ENCODE results near the gene CDK17. TPM values are rescaled to one million over a fixed set of nuclear protein-coding genes. Genes with fewer than 3 reads are reported as not detected.
"Not testable (repeated sequence)": the region's sequence is repeated elsewhere in the genome, so short reads cannot be mapped to it uniquely, and the experiment has no call there.

CDK17 gene
- total and polyA plus RNA-seq, 2 experiments from 2014 or later: 21.7 to 34.7 TPM

DNA sequence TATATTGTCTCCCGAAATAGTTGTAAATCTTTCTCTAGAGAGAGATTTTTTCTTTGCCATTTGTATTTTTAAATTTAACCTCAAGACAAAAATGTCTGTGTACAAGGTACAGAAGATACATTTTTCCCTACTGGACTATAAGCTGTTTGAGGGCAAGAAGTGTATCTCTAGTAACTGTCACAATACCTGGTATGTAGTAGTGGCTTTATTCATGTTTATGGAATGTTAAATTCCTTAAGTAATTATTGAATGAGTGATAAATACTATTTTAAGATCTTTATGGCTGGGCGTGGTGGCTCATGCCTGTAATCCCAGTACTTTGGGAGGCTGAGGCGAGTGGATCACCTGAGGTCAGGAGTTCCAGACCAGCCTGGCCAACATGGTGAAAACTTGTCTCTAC, 24.4 kb upstream of the CDK17 start:
- no peaks in the 10 kb centered on the region for H3K36me3 ChIP-seq
- no peaks in the 10 kb centered on the region for H3K27me3 ChIP-seq
- H3K27ac ChIP-seq: no peak overlapping the region
- H3K9me3 ChIP-seq (ENCODE audit: low read depth): no peaks in the 10 kb centered on the region
- H3K4me3 ChIP-seq: no peak overlapping the region
- H3K4me1 ChIP-seq (ENCODE audit: low read depth): no peaks in the 10 kb centered on the region
- no peak for DNase-seq (ENCODE audit: low read depth in 1 of 2, low spot score in 1 of 2)
- TF ChIP-seq, protein P1, sequence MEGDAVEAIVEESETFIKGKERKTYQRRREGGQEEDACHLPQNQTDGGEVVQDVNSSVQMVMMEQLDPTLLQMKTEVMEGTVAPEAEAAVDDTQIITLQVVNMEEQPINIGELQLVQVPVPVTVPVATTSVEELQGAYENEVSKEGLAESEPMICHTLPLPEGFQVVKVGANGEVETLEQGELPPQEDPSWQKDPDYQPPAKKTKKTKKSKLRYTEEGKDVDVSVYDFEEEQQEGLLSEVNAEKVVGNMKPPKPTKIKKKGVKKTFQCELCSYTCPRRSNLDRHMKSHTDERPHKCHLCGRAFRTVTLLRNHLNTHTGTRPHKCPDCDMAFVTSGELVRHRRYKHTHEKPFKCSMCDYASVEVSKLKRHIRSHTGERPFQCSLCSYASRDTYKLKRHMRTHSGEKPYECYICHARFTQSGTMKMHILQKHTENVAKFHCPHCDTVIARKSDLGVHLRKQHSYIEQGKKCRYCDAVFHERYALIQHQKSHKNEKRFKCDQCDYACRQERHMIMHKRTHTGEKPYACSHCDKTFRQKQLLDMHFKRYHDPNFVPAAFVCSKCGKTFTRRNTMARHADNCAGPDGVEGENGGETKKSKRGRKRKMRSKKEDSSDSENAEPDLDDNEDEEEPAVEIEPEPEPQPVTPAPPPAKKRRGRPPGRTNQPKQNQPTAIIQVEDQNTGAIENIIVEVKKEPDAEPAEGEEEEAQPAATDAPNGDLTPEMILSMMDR (IDR thresholded peaks at IDR 0.05; ENCODE audit: low read depth, low read length): no peak

DNA sequence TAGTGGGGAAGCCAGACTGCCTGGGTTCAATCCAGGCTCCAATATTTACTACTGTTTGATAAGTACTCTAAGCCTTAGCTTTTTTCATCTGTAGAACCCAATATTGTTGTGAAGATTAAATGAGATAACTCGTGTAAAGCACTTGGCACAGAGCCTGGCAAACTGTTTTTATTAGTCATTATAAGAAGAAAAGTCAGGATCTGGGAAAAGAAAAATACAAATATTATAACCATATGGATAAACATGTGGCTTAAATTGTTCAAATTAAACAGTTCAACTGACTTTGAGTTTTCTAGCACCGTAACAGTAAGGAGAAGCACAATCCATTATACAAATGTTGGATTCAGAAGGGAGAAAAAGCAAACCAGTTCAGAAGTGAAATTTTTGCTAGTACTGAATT, 22.0 kb upstream of the CDK17 start:
- no peaks in the 10 kb centered on the region for H3K4me1 ChIP-seq (ENCODE audit: low read depth)
- TF ChIP-seq, protein P1 (IDR thresholded peaks at IDR 0.05; ENCODE audit: low read depth, low read length): no peak
- H3K27me3 ChIP-seq: no peaks in the 10 kb centered on the region
- H3K36me3 ChIP-seq: no peaks in the 10 kb centered on the region
- no peak overlapping the region for H3K27ac ChIP-seq
- no peak overlapping the region for H3K4me3 ChIP-seq
- H3K9me3 ChIP-seq (ENCODE audit: low read depth): no peaks in the 10 kb centered on the region
- peak in 1 of 2 donors; percentile 57 for DNase-seq (ENCODE audit: low read depth in 1 of 2, low spot score in 1 of 2)

DNA sequence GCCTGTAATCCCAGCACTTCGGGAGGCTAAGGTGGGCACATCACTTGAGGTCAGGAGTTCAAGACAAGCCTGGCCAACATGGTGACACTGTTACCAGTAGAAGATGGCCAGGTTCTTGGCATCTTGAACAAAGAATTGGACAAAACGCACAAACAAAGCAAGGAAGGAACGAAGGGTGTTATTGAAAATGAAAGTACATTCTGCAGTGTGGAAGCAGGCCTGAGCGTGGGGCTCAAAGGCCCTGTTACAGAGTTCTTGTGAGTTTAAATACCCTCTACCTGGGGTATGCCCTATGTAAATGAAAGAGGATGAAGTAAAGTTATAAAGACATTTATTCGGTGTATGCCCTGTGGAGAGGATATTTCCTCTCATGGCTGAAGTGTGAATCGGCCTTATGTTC, 20.8 kb upstream of the CDK17 start:
- Histone ChIP-seq H3K27me3 (no peaks in the 10 kb centered on the region), H3K27ac (no peak overlapping the region), H3K36me3 (no peaks in the 10 kb centered on the region), H3K4me1 (ENCODE audit: low read depth) (no peaks in the 10 kb centered on the region), H3K9me3 (ENCODE audit: low read depth) (no peaks in the 10 kb centered on the region), H3K4me3 (no peak overlapping the region)
- DNase-seq (ENCODE audit: low read depth in 1 of 2, low spot score in 1 of 2): no peak
- TF ChIP-seq, protein P1 (IDR thresholded peaks at IDR 0.05; ENCODE audit: low read depth, low read length): no peak

DNA sequence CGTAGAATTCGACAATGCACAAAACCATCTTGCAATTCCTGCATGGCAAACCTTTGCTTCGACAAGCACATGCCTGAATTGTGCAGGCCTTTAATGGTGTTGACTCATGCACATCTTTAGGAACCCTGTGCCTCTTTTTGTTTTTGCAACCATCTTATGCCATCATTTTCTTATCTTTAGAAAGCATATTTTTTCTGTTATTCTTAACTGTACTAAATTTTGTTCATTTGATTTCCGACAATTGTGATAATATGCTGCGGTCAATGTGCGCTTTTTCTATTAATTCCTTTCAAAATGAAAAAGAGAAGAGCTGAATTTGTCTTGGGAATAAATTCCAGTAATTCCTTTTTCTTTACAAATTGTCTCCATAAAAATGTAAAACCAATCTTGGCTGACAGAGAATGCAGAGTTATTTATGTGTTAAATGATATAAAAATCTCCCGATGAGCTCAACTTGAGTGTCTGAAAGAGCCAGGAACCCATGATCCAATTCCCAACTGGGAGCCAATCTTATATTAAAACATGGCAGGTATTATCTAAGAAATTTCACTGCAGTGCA, 20.1 kb upstream of the CDK17 start:
- H3K27me3 ChIP-seq: no peaks in the 10 kb centered on the region
- H3K4me3 ChIP-seq: no peak overlapping the region
- H3K4me1 ChIP-seq (ENCODE audit: low read depth): no peaks in the 10 kb centered on the region
- TF ChIP-seq, protein P1 (IDR thresholded peaks at IDR 0.05; ENCODE audit: low read depth, low read length): no peak
- no peak overlapping the region for H3K27ac ChIP-seq
- DNase-seq (ENCODE audit: low read depth in 1 of 2, low spot score in 1 of 2): peak in 1 of 2 donors; percentile 37
- no peaks in the 10 kb centered on the region for H3K36me3 ChIP-seq
- no peaks in the 10 kb centered on the region for H3K9me3 ChIP-seq (ENCODE audit: low read depth)

DNA sequence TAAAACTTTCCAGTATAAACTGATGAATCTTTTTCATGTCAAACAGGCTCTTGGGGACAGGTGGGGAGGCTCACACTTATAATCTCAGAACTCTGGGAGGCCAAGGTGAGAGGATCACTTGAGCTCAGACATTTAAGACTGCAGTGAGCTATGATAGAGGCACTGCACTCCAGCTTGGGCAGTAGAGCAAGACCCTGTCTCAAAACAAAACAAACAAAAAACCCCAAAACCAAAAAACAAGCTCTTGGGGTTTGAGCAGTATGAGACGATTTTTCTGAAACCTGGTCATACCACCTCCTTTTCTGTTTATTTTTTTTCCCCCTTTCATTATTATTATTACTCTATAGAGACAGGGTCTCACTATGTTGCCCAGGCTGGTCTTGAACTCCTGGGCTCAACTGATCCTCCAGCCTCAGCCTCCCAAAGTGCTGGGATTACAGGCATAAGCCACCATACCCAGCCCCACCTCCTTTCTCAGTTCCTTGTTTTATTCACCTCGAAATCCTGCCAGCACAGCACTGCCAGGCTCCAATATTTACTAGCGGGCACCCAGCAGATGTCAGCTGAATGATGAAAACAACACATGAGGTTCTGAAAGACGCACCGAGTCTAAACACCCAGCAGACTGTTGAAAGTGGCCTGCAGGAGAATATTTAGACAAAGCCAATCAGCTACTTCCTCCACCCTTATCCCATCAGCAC, 19.5 kb upstream of the CDK17 start:
- Histone ChIP-seq H3K27me3 (no peaks in the 10 kb centered on the region), H3K4me3 (no peak overlapping the region), H3K4me1 (ENCODE audit: low read depth) (no peaks in the 10 kb centered on the region), H3K27ac (no peak overlapping the region), H3K9me3 (ENCODE audit: low read depth) (no peaks in the 10 kb centered on the region), H3K36me3 (no peaks in the 10 kb centered on the region)
- DNase-seq (ENCODE audit: low read depth in 1 of 2, low spot score in 1 of 2): no peak
- TF ChIP-seq, protein P1 (IDR thresholded peaks at IDR 0.05; ENCODE audit: low read depth, low read length): no peak

DNA sequence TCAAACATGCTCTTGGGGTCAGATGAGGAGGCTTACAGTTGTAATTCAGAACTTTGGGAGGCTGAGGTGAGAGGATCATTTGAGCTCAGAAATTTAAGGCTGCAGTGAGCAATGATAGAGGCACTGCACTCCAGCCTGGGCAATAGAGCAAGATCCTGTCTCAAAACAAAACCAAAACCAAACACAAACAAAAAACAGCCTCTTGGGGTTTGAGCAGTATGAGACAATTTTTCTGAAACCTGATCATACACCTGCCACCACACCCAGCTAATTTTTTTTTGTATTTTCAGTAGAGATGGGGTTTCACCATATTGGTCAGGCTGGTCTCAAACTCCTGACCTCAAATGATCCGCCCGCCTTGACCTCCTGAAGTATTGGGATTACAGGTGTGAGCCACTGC, 17.4 kb upstream of the CDK17 start:
- not testable (repeated sequence) for H3K9me3 ChIP-seq (ENCODE audit: low read depth); DNase-seq (ENCODE audit: low read depth in 1 of 2, low spot score in 1 of 2); H3K36me3 ChIP-seq; H3K4me1 ChIP-seq (ENCODE audit: low read depth); H3K4me3 ChIP-seq; H3K27me3 ChIP-seq; H3K27ac ChIP-seq
